K562 (cell line): Measurements from ENCODE around the gene CALML3. TPM values are rescaled to one million over a fixed set of nuclear protein-coding genes. Genes with fewer than 3 reads are reported as not detected.

Experiments used
- ATAC-seq: fragments of 200-7000 bp; cut with Tn5 transposase; 3 replicates; pipeline ENCODE4 v1.9.1; 2020; ENCODE audit warnings: moderate library complexity
- BruUV-seq: library from RNA; stranded (reverse); fragments of 400-500 nt; replicated peaks from 2 replicates; lab custom pipeline; 2021; lab: Mats Ljungman, UMichigan
- CTCF ChIA-PET: fragments of 300-600 bp; formaldehyde crosslinking; extraction: SDS; loops from one replicate; lab custom pipeline; 2021; ENCODE audit warnings: low intra/inter-chr PET ratio; lab: Yijun Ruan, JAX
- POLR2A ChIA-PET: fragments of 300-600, 350-650 bp; sonication (Branson Sonifier 250); formaldehyde crosslinking; extraction: SDS; loops from one replicate; lab custom pipeline; 2021; ENCODE audit warnings: antibody characterized with exemption, inconsistent platforms; lab: Yijun Ruan, JAX
- DNase-seq, 4 experiments: peaks; one replicate each; pipeline versions ENCODE4 v3.0.0 to v3.0.0-alpha.2; 2011 to 2018; ENCODE audit warnings: low spot score in 3 of 4, mixed read lengths in 3 of 4; ENCODE audit errors: extremely low read depth in 1 of 4
- FAIRE-seq: peaks from 2 replicates; lab custom pipeline; 2011; peaks lifted over from hg19 to GRCh38; lab: Jason Lieb, UNC
- H2AFZ ChIP-seq: 2 replicates; pipeline ENCODE4 v1.6.0; 2011; ENCODE audit warnings: low read depth, low read length, control low read depth, inconsistent platforms
- H3K27ac ChIP-seq: fragments of 200-600 bp; 3 replicates; pipeline ENCODE4 v1.8.0; 2011; ENCODE audit warnings: low read depth, mild to moderate bottlenecking, control low read depth, inconsistent platforms, low read length, moderate library complexity, mixed read lengths; ENCODE audit errors: extremely low read depth
- H3K27me3 ChIP-seq, 2 experiments: fragments of 300-600 bp in 1 of 2; 2 replicates in 1 of 2; 3 replicates in 1 of 2; pipeline versions ENCODE4 v1.6.0 to v1.8.0; 2011; ENCODE audit warnings: inconsistent platforms in 2 of 2, low read length in 2 of 2, mild to moderate bottlenecking in 1 of 2, mixed read lengths in 1 of 2, moderate library complexity in 1 of 2; ENCODE audit not compliant: control insufficient read depth in 2 of 2, insufficient read depth in 2 of 2
- H3K36me3 ChIP-seq: fragments of 300-600 bp; 3 replicates; pipeline ENCODE4 v1.8.0; 2011; ENCODE audit warnings: mild to moderate bottlenecking, low read length, inconsistent platforms; ENCODE audit not compliant: control insufficient read depth, insufficient read depth
- H3K4me1 ChIP-seq, 2 experiments: fragments of 200-600 bp in 1 of 2; replicated peaks in 1 of 2; 2 replicates in 1 of 2; 3 replicates in 1 of 2; pipeline versions ENCODE4 v1.5.1 to v1.8.0; 2011; ENCODE audit warnings: inconsistent platforms in 2 of 2, low read length in 2 of 2, mild to moderate bottlenecking in 1 of 2, mixed read lengths in 1 of 2, moderate library complexity in 1 of 2; ENCODE audit not compliant: control insufficient read depth in 2 of 2, insufficient read depth in 2 of 2
- H3K4me2 ChIP-seq: 2 replicates; pipeline ENCODE4 v1.6.1; 2011; ENCODE audit warnings: low read length, control low read depth, inconsistent platforms, mixed read lengths; ENCODE audit not compliant: insufficient read depth
- H3K4me3 ChIP-seq: fragments of 200-600 bp; sonication (generic), shearing (Covaris generic); 2 replicates; pipeline ENCODE4 v1.5.1; 2016; ENCODE audit warnings: control low read depth, inconsistent platforms
- H3K79me2 ChIP-seq: fragments of 200-600 bp; 3 replicates; pipeline ENCODE4 v1.8.0; 2011; ENCODE audit warnings: low read length, inconsistent platforms; ENCODE audit not compliant: control insufficient read depth, insufficient read depth
- H3K9ac ChIP-seq, 2 experiments: 2 replicates each; pipeline versions ENCODE4 v1.6.0 to v1.6.1; 2011; ENCODE audit warnings: low read depth in 2 of 2, low read length in 2 of 2, control low read depth in 1 of 2, inconsistent platforms in 1 of 2, mild to moderate bottlenecking in 1 of 2, mixed read lengths in 1 of 2; ENCODE audit not compliant: insufficient read depth in 1 of 2
- H3K9me1 ChIP-seq: one replicate; pipeline ENCODE4 v1.6.0; 2011; ENCODE audit warnings: inconsistent platforms, mild to moderate bottlenecking, low read length, moderate library complexity; ENCODE audit not compliant: control insufficient read depth, insufficient read depth
- H3K9me3 ChIP-seq: replicated peaks from 2 replicates; pipeline ENCODE4 v1.5.1; 2011; ENCODE audit warnings: low read depth, low read length, inconsistent platforms; ENCODE audit not compliant: control insufficient read depth, insufficient read depth
- H4K20me1 ChIP-seq: replicated peaks from 2 replicates; pipeline ENCODE4 v1.6.1; 2011; ENCODE audit warnings: low read length, inconsistent platforms, mixed read lengths; ENCODE audit not compliant: control insufficient read depth, insufficient read depth
- ATF1 ChIP-seq, 2 experiments: fragments of 450-650 bp in 1 of 2; IDR thresholded peaks; 2 replicates each; pipeline ENCODE4 v1.6.1; 2016; ENCODE audit warnings: missing compliant biosample characterization in 1 of 2, missing genetic modification characterization in 1 of 2
- CREB5 ChIP-seq: fragments of 250-450 bp; sonication (Bioruptor Pico); IDR thresholded peaks from 2 replicates; pipeline ENCODE4 v1.5.0; 2020; ENCODE audit warnings: mild to moderate bottlenecking
- FOXJ2 ChIP-seq: fragments of 200-800 bp; sonication (Bioruptor generic); IDR thresholded peaks from 2 replicates; pipeline ENCODE4 v1.6.1; 2016; ENCODE audit warnings: missing genetic modification characterization, missing compliant biosample characterization
- MTF1 ChIP-seq: fragments of 250-450 bp; sonication (Bioruptor Pico); IDR thresholded peaks from 2 replicates; pipeline ENCODE4 v1.9.0; 2021; ENCODE audit warnings: moderate library complexity, mild to moderate bottlenecking, inconsistent platforms, borderline replicate concordance
- NR0B1 ChIP-seq: fragments of 450-650 bp; IDR thresholded peaks from one replicate; pipeline ENCODE4 v1.6.1; 2018; ENCODE audit warnings: mild to moderate bottlenecking, moderate library complexity; ENCODE audit not compliant: partially characterized antibody
- NR2C1 ChIP-seq, 2 experiments: fragments of 450-650 bp; IDR thresholded peaks; 2 replicates each; pipeline ENCODE4 v1.6.1; 2017; ENCODE audit warnings: mild to moderate bottlenecking in 2 of 2, antibody characterized with exemption in 1 of 2, inconsistent platforms in 1 of 2, missing compliant biosample characterization in 1 of 2, missing genetic modification characterization in 1 of 2
- PRDM10 ChIP-seq: fragments of 450-650 bp; IDR thresholded peaks from 2 replicates; pipeline ENCODE4 v1.6.1; 2018; ENCODE audit not compliant: partially characterized antibody
- RBM22 ChIP-seq: fragments of 200-400 bp; formaldehyde crosslinking; IDR thresholded peaks from 2 replicates; pipeline ENCODE4 v1.6.1; 2018; ENCODE audit warnings: low read length, low read depth; ENCODE audit not compliant: poor library complexity, severe bottlenecking
- SPI1 ChIP-seq: IDR thresholded peaks from 2 replicates; pipeline ENCODE4 v1.6.1; 2011; ENCODE audit warnings: low read depth, low read length, control low read depth, borderline replicate concordance
- ZNF212 ChIP-seq: fragments of 450-650 bp; formaldehyde crosslinking; IDR thresholded peaks from 2 replicates; pipeline ENCODE4 v1.4.0; 2020; ENCODE audit warnings: mild to moderate bottlenecking
- ZNF280A ChIP-seq: fragments of 450-650 bp; IDR thresholded peaks from 2 replicates; pipeline ENCODE4 v1.6.1; 2018; ENCODE audit warnings: mild to moderate bottlenecking, low read depth; ENCODE audit not compliant: partially characterized antibody
- ZNF445 ChIP-seq: fragments of 250-450 bp; sonication (Bioruptor Pico); IDR thresholded peaks from 2 replicates; pipeline ENCODE4 v1.4.0; 2020; ENCODE audit warnings: low read depth, mild to moderate bottlenecking, moderate library complexity
- WGBS: fragments of 100-300 bp; shearing (Covaris generic); methylation state at CpG from one replicate; pipeline ENCODE4 v1.1.6; 2016; ENCODE audit warnings: low coverage, mixed read lengths; ENCODE audit not compliant: insufficient coverage; ENCODE audit errors: missing lambda C conversion rate; 5-methylcytosine and 5-hydroxymethylcytosine counted together
- in situ Hi-C: fragments of 300-500 bp; cut with MboI; formaldehyde crosslinking; loops from 4 replicates; pipeline ENCODE4 v1.15.0; 2018; ENCODE audit warnings: inconsistent platforms, mixed read lengths
- intact Hi-C: fragments of 100-400 bp; cut with micrococcal nuclease; formaldehyde crosslinking; loops from 2 replicates; pipeline ENCODE4 v1.14.2; 2022
- polyA plus RNA-seq, 8 experiments: library from polyadenylated mRNA; depleted of rRNA in 4 of 8; stranded (reverse) in 5 of 8; unstranded in 3 of 8; fragments of >200 nt; fragmentation: Nextera tagmentation in 2 of 8; fragmentation: Illumina TruSeq in 1 of 8; extraction: Ambion mirVana in 2 of 8; extraction: Trizol in 1 of 8; gene quantifications; 2 replicates each; pipeline versions ENCODE4 v1.2.1 to v1.2.3, GENCODE V29; 2011 to 2014; ENCODE audit warnings: inconsistent platforms in 1 of 8, missing spikeins in 1 of 8
- total RNA-seq, 7 experiments: library from RNA; depleted of rRNA in 6 of 7; stranded (reverse); fragments of >200 nt in 6 of 7; fragmentation: Illumina TruSeq in 2 of 7; extraction: Trizol in 2 of 7; gene quantifications; 2 replicates each; pipeline versions ENCODE4 v1.2.1 to v1.2.3, GENCODE V29; 2011 to 2021; ENCODE audit warnings: low replicate concordance in 1 of 7

Gene CALML3
- total and polyA plus RNA-seq, 9 of the 15 experiments (the other 6 are each of a cell fraction or from before 2014, with no cell fraction given), result not detected

- no peak for TF ChIP-seq ZNF445
- TF ChIP-seq PRDM10, result no peak
- no peak for TF ChIP-seq RBM22
- TF ChIP-seq SPI1, result no peak
- no peak for TF ChIP-seq FOXJ2 (tag)
- TF ChIP-seq NR0B1, result no peak
- no peak for TF ChIP-seq ZNF280A
- no peak for TF ChIP-seq NR2C1 (IDR thresholded peaks at IDR 0.05)
- TF ChIP-seq NR2C1 (tag; IDR thresholded peaks at IDR 0.05), result no peak
- TF ChIP-seq ZNF212 (CRISPR knock-in tag), result no peak
- TF ChIP-seq ATF1 (CRISPR knock-in tag; IDR thresholded peaks at IDR 0.05), result no peak
- no peak for TF ChIP-seq ATF1 (tag; IDR thresholded peaks at IDR 0.05)
- TF ChIP-seq MTF1 (CRISPR knock-in tag), result no peak
- TF ChIP-seq CREB5 (CRISPR knock-in tag), result no peak
- no peak for FAIRE-seq
- peak overlapping the region in 1 of 2 experiments; percentile 14; a peak in 1 of 4 replicates for H3K9ac ChIP-seq
- no peaks in the 10 kb centered on the region for H3K9me3 ChIP-seq
- no peaks in the 10 kb centered on the region for H3K36me3 ChIP-seq
- POLR2A ChIA-PET, result interaction anchor here (0.7 to 1.2 kb wide), 3 partner anchors 10 to 359 kb away, joined by 3 to 4 read pairs (median 3); no protein-coding TSS in a partner anchor
- no peak overlapping the region for H3K4me3 ChIP-seq
- no peaks in the 10 kb centered on the region for H3K9me1 ChIP-seq
- no peak overlapping the region for H3K27ac ChIP-seq
- CTCF ChIA-PET, result no interaction called here
- no peak for ATAC-seq
- no peaks in the 10 kb centered on the region for H4K20me1 ChIP-seq
- peaks cover 4 to 21% of the 10 kb centered on the region in 2 experiments; a peak in 3 of 5 replicates for H3K4me1 ChIP-seq
- no TSS peak for BruUV-seq
- H3K27me3 ChIP-seq, result no peaks in the 10 kb centered on the region
- in situ Hi-C loops, result no loop called here
- WGBS, result 65% methylated on average over 23 of the region's 24 CpGs
- intact Hi-C loops, result no loop called here
- H3K79me2 ChIP-seq, result no peaks in the 10 kb centered on the region
- H2AFZ ChIP-seq, result no peak overlapping the region
- no peak overlapping the region for H3K4me2 ChIP-seq
- no peak for DNase-seq
Observed at GRCh38 chr10:5570007-5570655, 45.4 kb downstream of the CALML3 start.
